PFSK-1 (cell line): Measurements from ENCODE around the gene STAU1.

ENCODE experiments used
- POLR2AphosphoS5 ChIP-seq: IDR thresholded peaks from 2 replicates; pipeline ENCODE4 v1.6.1; 2012; ENCODE audit warnings: low read depth, mild to moderate bottlenecking, control low read depth, low read length, moderate library complexity
- REST ChIP-seq, 2 experiments: IDR thresholded peaks; 2 replicates each; pipeline versions ENCODE4 v1.6.1 to v1.8.0; 2011 to 2012; ENCODE audit warnings: low read depth in 2 of 2, low read length in 2 of 2, control low read depth in 1 of 2, inconsistent platforms in 1 of 2, mild to moderate bottlenecking in 1 of 2, moderate library complexity in 1 of 2; ENCODE audit not compliant: insufficient read depth in 1 of 2

- no peak for TF ChIP-seq POLR2AphosphoS5
- TF ChIP-seq REST (IDR thresholded peaks at IDR 0.05; ENCODE audit: insufficient read depth in 1 of 2, low read depth in 2 of 2, low read length in 2 of 2): no peak
Observed at GRCh38 chr20:49106328-49106727, 81.8 kb downstream of the STAU1 start.
